Ascending aorta (tissue), 2 donors: ENCODE data around the gene DPYSL3. TPM values are rescaled to one million over a fixed set of nuclear protein-coding genes. Genes with fewer than 3 reads are reported as not detected.

Experiments
- DNase-seq, 2 donors: peaks; one replicate each; pipeline ENCODE4 v3.0.0-alpha.2; 2019; ENCODE audit warnings: low spot score in 2 of 2
- H3K27ac ChIP-seq, 2 donors: fragments of 200-600 bp; sonication (generic); one replicate each; pipeline ENCODE4 v1.5.1; 2016 to 2017; ENCODE audit warnings: mild to moderate bottlenecking in 1 of 2
- H3K27me3 ChIP-seq: fragments of 200-600 bp; sonication (generic); one replicate; pipeline ENCODE4 v1.5.1; 2017
- H3K36me3 ChIP-seq, 2 donors: fragments of 200-600 bp; sonication (generic); one replicate each; pipeline ENCODE4 v1.5.1; 2016
- H3K4me1 ChIP-seq, 2 donors: fragments of 200-600 bp; sonication (generic); one replicate each; pipeline ENCODE4 v1.5.1; 2016 to 2017; ENCODE audit warnings: mild to moderate bottlenecking in 1 of 2
- H3K4me3 ChIP-seq, 2 donors: fragments of 200-600 bp; sonication (generic); one replicate each; pipeline ENCODE4 v1.5.1; 2016 to 2017; ENCODE audit warnings: mild to moderate bottlenecking in 1 of 2
- H3K9me3 ChIP-seq, 2 donors: fragments of 200-600 bp; sonication (generic); one replicate each; pipeline ENCODE4 v1.5.1; 2016
- CTCF ChIP-seq, 3 experiments: fragments of 200-600 bp in 2 of 3; fragments of 450-650 bp in 1 of 3; sonication (generic) in 2 of 3; IDR thresholded peaks; one replicate each; pipeline ENCODE4 v1.5.1; 2016 to 2019; ENCODE audit warnings: antibody characterized with exemption in 3 of 3, mild to moderate bottlenecking in 1 of 3, moderate library complexity in 1 of 3
- intact Hi-C: fragments of 100-400 bp; cut with DNase I; formaldehyde crosslinking; loops from one replicate; pipeline ENCODE4 v1.15.1; 2023
- total RNA-seq: library from RNA; depleted of rRNA; stranded (reverse); fragments of >200 nt; gene quantifications from one replicate; pipeline ENCODE4 v1.1.0, GENCODE V29; 2016

Gene DPYSL3
- total RNA-seq, 1 donor from 2014 or later: 110 TPM

GRCh38 chr5:147391781-147392180 is 118.1 kb downstream of the DPYSL3 start:
- peak in 1 of 2 donors; percentile 86 for DNase-seq
- peak; percentile 53 to 63 (median 55) for TF ChIP-seq CTCF (IDR thresholded peaks at IDR 0.05)
- H3K4me3 ChIP-seq: no peak overlapping the region
- no peaks in the 10 kb centered on the region for H3K9me3 ChIP-seq
- intact Hi-C loops: loop anchor here (5.0 kb wide), 1 partner anchor 171 kb away; no protein-coding TSS in a partner anchor
- H3K27me3 ChIP-seq: no peaks in the 10 kb centered on the region
- no peaks in the 10 kb centered on the region for H3K4me1 ChIP-seq
- peaks cover 38 to 39% of the 10 kb centered on the region in 2 donors for H3K36me3 ChIP-seq
- peak overlapping the region; percentile 38 to 59 for H3K27ac ChIP-seq

GRCh38 chr5:147390654-147391225 is 119.1 kb downstream of the DPYSL3 start:
- Histone ChIP-seq H3K9me3 (no peaks in the 10 kb centered on the region), H3K4me1 (no peaks in the 10 kb centered on the region), H3K27ac (peak overlapping the region; percentile 38 to 59), H3K36me3 (peaks cover 30% of the 10 kb centered on the region in 2 donors), H3K27me3 (no peaks in the 10 kb centered on the region), H3K4me3 (no peak overlapping the region)
- no peak for DNase-seq
- TF ChIP-seq CTCF (IDR thresholded peaks at IDR 0.05): no peak
- intact Hi-C loops: loop anchor here (5.0 kb wide), 1 partner anchor 172 kb away; no protein-coding TSS in a partner anchor

GRCh38 chr5:147388184-147389108 is 121.4 kb downstream of the DPYSL3 start:
- intact Hi-C loops: no loop called here
- DNase-seq: no peak
- TF ChIP-seq CTCF (IDR thresholded peaks at IDR 0.05): no peak
- H3K4me1 ChIP-seq: no peaks in the 10 kb centered on the region
- H3K9me3 ChIP-seq: no peaks in the 10 kb centered on the region
- H3K27me3 ChIP-seq: no peaks in the 10 kb centered on the region
- peak overlapping the region in 1 of 2 donors; percentile 52 for H3K27ac ChIP-seq
- no peak overlapping the region for H3K4me3 ChIP-seq
- H3K36me3 ChIP-seq: peaks cover 7 to 8% of the 10 kb centered on the region in 2 donors

- DNase-seq: no peak
- TF ChIP-seq CTCF (IDR thresholded peaks at IDR 0.05): no peak
- H3K4me1 ChIP-seq: peaks cover 0 to 4% of the 10 kb centered on the region in 2 donors
- H3K27ac ChIP-seq: peak overlapping the region in 1 of 2 donors; percentile 52
- no peaks in the 10 kb centered on the region for H3K9me3 ChIP-seq
- intact Hi-C loops: no loop called here
- no peak overlapping the region for H3K4me3 ChIP-seq
- no peaks in the 10 kb centered on the region for H3K27me3 ChIP-seq
- H3K36me3 ChIP-seq: no peaks in the 10 kb centered on the region
Observed at GRCh38 chr5:147387109-147387508, 122.8 kb downstream of the DPYSL3 start.

- Histone ChIP-seq H3K4me1 (peaks cover 0 to 4% of the 10 kb centered on the region in 2 donors), H3K9me3 (no peaks in the 10 kb centered on the region), H3K27me3 (no peaks in the 10 kb centered on the region), H3K4me3 (no peak overlapping the region), H3K27ac (peak overlapping the region in 1 of 2 donors; percentile 18), H3K36me3 (no peaks in the 10 kb centered on the region)
- no peak for TF ChIP-seq CTCF (IDR thresholded peaks at IDR 0.05)
- DNase-seq: no peak
- intact Hi-C loops: no loop called here
Observed at GRCh38 chr5:147384346-147385193, 125.3 kb downstream of the DPYSL3 start.
